Activated CD4-positive, alpha-beta T cell treated with anti-CD3 and anti-CD28 coated beads, Interleukin-10, Interleukin-2, amounts not matched to agents 100 ng/mL and 50 ng/mL, durations not matched to agents 16 hours and 8 hours (primary cell): ENCODE data around the gene MYLK4.

Source experiments
- DNase-seq: peaks from one replicate; pipeline ENCODE4 v3.0.0-alpha.2; 2020

The MYLK4 gene

GRCh38 chr6:2732503-2733089 lies 18.1 kb downstream of the MYLK4 start:
- DNase-seq, result no peak

DNA sequence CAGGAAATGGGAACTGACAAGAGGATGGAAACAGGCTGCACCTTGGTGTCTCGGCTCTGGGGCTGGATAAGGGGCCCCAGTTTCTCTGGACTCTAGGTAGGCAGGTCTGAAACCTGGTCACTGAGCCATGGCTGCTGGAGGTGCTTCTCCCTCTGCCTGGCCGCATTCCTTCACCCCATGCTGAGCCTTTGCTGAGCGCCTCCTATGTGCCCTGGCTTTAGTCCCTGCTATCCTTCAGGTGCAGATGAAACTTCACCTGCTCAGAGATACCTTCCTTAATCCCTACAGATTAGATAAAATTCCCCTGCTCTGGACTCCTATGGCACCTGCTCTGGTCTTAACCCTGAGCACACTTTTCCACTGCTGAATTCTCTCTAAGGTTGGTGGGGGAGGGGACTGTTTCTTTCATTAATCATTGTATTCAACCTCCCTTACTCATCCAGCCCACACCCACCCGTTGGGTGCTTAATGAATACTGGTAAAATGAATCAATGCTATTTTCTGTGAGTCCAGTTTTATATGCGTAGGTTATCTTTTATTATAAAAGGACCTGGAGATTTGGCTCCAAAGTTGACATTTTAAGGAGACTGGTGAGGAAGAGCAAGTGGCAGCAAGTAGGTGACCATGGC lies 19.3 kb downstream of the MYLK4 start:
- no peak for DNase-seq

- no peak for DNase-seq
Observed at GRCh38 chr6:2730353-2731107, 20.2 kb downstream of the MYLK4 start.

DNA sequence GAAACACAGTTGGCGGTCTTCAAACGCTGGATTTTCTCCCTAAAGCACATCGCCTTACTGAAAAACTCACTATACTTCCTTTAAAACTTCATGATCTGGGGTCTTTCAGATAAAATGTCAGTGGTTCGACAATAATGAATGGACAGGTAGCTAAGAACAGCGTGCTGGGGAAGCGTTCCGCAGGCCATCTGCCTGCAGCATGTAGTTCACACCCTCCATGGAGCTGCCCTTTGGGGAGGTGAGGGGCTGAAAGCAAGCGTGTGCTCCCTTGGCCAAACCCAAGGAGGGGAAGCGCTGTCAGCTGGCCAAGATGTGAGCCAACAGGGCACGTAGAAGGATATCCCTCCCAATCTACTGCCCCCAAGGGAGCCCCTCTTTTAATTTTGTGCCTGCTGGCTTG lies 20.8 kb downstream of the MYLK4 start:
- no peak for DNase-seq

DNA sequence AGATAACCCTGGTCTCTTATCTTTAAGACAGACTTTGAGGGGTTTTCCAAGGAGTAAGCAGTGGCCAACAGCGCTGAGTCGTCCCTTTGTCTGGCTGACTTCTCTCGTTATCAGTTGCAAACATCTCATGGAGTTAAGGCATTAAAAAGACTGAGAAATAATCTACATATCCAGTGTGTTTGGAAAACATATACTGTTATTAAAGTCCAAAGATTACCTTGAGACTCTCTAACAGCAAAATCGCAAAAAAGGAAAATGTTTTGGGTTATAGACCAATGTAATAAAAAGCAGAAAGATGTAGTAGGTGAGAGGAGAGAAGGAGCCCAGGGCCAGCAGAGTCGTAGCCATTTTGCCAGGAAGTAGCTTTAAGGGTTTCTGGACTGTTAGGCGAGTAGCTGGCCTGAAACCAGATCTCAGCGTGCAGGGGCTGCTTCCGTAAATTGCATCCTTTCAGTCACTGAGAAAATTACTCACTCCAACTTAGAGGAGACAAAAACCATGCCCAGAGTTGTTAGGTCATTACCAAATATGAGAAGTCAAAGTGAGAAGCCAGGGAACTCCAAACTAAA lies 24.6 kb downstream of the MYLK4 start:
- no peak for DNase-seq

DNA sequence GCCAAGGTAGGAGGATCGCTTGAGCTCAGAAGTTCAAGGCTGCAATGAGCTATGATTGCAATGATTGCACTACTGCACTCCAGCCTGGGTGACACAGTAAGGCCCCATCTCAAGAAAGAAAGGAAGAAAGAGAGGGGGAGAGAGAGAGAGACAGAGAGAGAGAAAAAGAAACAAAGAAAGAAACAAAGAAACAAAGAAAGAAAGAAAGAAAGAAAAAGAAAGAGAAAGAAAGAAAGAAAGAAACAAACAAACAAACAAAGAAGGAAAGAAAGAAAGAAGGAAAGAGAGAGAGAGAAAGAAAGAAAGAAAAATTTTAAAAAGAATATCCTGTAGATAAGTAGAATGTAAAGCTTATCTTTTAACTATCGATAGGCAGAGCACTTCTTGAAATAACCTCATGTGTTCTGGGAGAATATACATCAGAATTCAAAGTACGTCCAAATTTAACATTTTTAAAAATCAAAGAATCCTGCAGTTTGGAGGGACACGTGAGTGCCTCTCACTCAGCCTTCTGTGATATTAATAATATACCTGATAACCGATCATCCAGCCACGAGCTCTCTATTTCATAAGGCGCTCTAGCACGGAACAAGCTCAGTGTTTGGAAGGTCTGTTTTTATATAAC lies 25.2 kb downstream of the MYLK4 start:
- DNase-seq, result no peak

GRCh38 chr6:2721219-2721618 lies 29.5 kb downstream of the MYLK4 start:
- DNase-seq, result no peak

DNA sequence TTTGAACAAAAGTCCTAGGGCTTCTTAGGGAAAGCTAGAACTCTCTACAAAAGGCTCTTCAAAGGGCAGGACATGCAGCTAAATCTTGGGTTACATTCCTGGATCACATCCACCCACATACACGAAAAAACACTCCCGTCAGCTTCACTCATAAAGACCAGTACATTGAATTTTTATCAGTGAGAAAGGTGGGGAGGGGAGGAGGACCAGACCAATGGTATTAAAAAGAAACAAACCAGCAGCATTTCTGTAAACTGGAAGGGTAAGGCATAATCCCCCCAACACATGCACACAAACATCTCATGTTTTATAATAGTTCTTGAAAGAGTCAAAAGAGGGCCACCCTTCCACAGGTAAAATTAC lies 31.6 kb downstream of the MYLK4 start:
- no peak for DNase-seq

- DNase-seq, result no peak
Observed at GRCh38 chr6:2718334-2719092, 32.2 kb downstream of the MYLK4 start.

DNA sequence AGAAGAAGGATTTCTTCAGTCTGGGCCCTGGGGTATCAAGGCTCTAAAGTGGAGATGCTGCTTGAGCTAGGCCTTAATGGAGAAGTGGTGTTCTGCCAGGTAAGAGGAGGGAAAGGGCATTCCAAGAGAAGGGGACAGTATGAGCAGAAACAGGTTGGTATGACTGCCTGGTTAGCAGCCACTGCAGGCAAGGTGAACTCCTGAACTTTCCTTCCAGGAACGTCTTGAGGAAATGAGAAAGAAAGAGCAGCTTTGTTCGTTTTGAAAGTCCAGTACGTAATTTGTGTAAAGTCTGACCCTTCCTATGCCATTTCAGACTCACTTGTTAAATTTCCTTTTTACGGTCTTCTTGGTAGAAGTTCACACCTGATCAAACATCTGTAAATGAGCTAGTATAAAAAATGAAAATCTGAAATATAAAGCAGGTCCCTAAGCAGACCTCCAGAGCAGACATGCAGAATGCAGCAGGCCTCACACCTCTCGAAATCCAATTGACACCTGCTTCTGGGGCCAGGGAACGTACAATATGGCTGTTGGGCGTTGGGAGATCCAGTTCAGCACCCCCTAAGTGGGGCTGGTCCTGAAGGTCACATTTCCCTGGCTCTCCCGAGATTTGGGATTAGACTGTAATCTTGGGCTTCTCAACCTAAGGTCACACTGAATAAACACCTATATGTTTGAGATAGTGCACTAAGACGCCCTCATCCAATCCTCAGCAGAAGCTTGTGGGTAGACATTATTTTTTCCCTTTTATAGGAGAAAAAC lies 33.6 kb downstream of the MYLK4 start:
- no peak for DNase-seq

- no peak for DNase-seq
Observed at GRCh38 chr6:2715737-2716136, 35.0 kb downstream of the MYLK4 start.

DNA sequence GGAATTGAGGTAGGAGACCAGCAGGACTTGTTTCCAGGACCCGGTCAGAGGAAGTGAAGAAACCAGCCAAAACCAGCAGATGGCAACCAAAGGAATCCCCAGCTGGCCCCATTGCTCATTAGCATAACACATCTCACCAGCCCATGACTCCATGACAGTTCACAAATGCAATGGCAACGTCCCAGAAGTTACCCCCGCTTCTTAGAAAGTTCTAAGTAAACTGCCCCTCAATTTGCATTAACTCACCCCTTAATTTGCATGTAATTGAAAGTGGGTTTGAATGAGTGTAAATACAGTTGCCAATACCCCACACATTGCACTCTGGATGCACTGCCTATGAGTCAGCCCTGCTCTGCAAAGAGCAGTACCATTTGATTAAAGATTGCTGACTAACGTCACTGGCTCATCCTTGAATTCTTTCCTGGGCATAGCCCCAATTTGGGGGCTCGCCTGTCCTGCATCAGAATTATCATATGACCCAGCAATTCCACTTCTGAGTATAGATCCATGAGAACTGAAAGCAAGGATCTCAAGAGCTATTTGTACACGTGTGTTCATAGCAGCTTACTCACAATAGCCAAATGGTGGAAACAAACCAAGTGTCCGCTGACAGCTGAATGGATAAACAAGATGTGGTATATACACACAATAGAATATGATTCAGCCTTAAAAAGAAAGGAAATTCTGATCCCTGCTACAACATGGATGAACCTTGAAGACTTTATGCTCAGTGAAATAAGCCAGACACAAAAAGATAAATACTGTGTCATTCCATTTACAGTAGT lies 36.4 kb downstream of the MYLK4 start:
- DNase-seq, result no peak

GRCh38 chr6:2713473-2714110 lies 37.1 kb downstream of the MYLK4 start:
- no peak for DNase-seq

DNA sequence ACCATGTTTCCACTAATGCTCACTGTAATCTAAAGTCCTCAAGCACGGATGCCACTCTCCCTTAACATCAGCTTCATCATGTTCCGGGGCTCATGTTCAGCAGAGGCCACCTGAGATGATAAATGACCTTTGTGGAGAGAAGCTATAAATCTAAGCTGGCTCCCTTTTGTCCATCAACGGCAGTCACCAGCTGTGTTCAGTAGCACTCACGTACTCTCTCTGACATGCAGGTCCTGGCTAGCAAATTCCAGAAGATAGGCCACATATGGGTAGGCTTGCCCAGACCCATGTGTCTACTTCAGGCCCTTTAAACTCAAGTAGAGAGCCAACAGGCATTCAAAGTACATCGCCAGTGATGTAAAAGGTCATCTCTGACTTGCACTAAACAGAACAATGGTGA lies 38.6 kb downstream of the MYLK4 start:
- DNase-seq, result no peak

- DNase-seq, result no peak
Observed at GRCh38 chr6:2710412-2710811, 40.3 kb downstream of the MYLK4 start.

- DNase-seq, result no peak
Observed at GRCh38 chr6:2708456-2708855, 42.3 kb downstream of the MYLK4 start.

- DNase-seq, result no peak
Observed at GRCh38 chr6:2706558-2706957, 44.2 kb downstream of the MYLK4 start.

DNA sequence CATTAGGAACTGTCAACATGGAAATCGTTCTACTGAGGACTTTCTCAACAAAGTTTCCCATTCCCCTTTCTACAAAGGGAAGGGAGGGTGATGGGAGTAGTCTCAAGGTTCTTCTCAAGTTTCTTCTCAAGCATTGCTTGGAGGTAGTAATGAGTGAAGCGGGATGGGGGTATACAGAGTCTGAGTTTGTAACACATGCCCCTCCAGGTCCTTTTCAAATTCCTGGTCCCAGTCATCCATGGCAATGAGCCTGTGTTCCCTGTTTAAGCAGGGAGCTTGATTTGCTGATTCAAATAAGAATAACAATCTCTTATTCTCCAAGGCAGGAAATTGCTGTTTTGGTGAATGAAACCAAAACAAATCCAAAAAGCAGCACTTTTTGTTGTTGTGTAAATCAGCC lies 45.5 kb downstream of the MYLK4 start:
- no peak for DNase-seq

DNA sequence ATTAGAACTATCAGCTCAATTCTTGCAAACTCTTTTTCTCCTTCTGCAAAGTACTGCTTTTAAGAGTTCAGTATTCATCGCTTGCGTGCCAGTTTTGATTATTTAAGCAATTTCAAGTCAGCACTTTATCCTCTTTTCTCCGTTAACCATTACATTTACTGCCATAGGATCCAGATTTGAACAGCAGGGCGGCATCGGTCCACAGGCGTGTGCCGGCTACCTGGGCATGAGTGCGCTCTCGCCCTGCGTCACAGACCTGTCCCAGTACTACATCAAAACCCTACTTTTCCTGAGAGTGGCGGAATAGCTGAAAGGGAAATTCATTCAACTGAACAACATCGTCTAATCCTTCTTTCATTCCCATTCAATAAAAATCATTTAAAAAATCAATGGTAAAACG lies 53.4 kb downstream of the MYLK4 start:
- no peak for DNase-seq

GRCh38 chr6:2695454-2696095 lies 55.1 kb downstream of the MYLK4 start:
- no peak for DNase-seq
